GM12892 (cell line): ENCODE measurements around the gene DCUN1D2.

Source experiments
- POLR2A ChIP-seq: IDR thresholded peaks from 2 replicates; pipeline ENCODE4 v1.6.1; 2011; ENCODE audit warnings: low read depth, low read length, control low read depth
- POLR2AphosphoS5 ChIP-seq: IDR thresholded peaks from 2 replicates; pipeline ENCODE4 v1.6.1; 2011; ENCODE audit warnings: low read depth, low read length, control low read depth
- TAF1 ChIP-seq: IDR thresholded peaks from 2 replicates; pipeline ENCODE4 v1.6.1; 2011; ENCODE audit warnings: low read depth, mild to moderate bottlenecking, control low read depth, low read length, borderline replicate concordance

DNA sequence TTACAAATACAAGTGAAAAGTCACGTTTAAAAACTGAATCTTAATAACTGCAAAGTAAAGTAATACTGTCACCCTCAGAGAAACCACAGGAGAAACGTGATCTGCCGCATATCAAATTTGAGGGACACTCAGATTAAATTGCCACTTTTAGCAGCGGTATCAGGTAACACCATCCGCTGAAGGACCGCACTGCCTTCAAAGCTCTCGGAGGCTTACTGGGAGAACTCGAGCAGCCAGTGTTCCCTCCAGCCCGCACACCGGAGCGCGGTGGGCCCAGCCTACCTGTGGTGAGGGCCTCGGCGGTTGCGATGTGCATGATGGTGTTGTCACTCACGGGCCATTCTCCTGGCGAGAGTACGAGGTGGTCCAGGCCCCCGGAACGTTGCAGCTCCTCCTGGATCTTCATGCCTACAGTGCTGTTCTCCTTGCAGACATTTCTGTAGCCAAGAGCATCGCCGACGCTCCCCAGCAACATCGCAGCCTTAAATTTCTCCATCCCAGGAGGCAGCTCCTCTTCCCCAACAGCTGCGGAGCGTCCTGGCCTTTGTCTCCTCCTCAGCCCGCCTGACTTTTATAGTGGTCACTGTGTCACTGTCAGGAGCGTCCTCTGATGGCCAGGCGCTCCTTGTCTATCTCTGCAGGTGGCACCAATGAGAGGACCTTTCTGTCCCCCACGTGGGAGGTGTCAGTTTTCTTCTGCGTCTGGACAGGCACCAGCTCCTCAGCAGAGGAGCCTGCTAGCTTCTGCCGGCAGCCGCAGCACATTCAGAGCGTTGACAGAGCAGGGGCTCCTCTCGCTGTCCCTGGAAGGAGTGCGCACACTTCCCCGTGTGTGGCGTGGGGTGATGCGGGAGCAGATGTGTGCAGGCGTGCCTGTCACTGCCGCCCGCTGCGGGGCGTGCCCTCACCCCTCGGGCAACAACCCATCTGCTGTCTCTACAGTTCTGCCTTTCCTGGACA lies 37.3 kb downstream of the DCUN1D2 start, which contains the start of gene ADPRHL1:
- TF ChIP-seq POLR2AphosphoS5 (no peak), POLR2A (no peak), TAF1 (no peak)
